GM18873 (cell line): ENCODE measurements around the gene ALKBH1.
"Not testable (repeated sequence)": the region's sequence is repeated elsewhere in the genome, so short reads cannot be mapped to it uniquely, and the experiment has no call there.

Experiments
- ATAC-seq: cut with Tn5 transposase; IDR thresholded peaks from one replicate; pipeline ENCODE4 v1.9.1; 2021; ENCODE audit warnings: mild to moderate bottlenecking, moderate library complexity, moderate number of reproducible peaks; ENCODE audit not compliant: unreplicated experiment, low FRiP score

The ALKBH1 gene, protein sequence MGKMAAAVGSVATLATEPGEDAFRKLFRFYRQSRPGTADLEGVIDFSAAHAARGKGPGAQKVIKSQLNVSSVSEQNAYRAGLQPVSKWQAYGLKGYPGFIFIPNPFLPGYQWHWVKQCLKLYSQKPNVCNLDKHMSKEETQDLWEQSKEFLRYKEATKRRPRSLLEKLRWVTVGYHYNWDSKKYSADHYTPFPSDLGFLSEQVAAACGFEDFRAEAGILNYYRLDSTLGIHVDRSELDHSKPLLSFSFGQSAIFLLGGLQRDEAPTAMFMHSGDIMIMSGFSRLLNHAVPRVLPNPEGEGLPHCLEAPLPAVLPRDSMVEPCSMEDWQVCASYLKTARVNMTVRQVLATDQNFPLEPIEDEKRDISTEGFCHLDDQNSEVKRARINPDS

DNA sequence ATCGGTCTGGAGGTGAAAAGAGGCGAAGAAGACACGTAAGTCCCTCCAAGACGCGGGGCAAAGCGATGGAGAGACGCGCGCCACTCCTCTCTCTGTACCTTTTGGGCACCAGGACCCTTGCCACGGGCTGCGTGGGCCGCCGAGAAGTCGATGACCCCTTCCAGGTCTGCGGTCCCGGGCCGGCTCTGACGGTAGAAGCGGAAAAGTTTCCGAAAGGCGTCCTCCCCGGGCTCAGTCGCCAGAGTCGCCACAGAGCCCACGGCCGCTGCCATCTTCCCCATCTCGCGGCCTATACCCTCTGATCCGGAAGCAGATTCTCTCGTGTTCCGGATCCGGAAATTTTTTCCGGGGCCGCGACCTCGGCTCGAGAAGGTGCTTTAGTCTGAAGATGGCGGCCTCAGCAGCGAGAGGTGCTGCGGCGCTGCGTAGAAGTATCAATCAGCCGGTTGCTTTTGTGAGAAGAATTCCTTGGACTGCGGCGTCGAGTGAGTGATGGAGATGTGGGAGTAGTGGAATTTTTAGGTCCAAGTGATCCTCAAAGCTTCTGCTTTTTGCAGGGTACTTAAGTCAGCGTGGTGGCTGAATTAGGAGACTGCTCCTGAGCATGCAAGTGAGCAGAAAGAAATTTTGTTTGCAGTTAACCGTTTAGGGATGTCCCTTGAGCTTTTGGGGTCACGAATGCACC, at the start of gene ALKBH1, which contains the start of gene SLIRP:
Gene ALKBH1 (minus strand): TSS at position 300 of the 685 bp plus-strand sequence. CDS start 19 bp downstream, at position 281.
Gene SLIRP (plus strand): TSS at position 380 of the 685 bp plus-strand sequence. CDS start 9 bp downstream, at position 389.
- peak; percentile 94 for ATAC-seq

DNA sequence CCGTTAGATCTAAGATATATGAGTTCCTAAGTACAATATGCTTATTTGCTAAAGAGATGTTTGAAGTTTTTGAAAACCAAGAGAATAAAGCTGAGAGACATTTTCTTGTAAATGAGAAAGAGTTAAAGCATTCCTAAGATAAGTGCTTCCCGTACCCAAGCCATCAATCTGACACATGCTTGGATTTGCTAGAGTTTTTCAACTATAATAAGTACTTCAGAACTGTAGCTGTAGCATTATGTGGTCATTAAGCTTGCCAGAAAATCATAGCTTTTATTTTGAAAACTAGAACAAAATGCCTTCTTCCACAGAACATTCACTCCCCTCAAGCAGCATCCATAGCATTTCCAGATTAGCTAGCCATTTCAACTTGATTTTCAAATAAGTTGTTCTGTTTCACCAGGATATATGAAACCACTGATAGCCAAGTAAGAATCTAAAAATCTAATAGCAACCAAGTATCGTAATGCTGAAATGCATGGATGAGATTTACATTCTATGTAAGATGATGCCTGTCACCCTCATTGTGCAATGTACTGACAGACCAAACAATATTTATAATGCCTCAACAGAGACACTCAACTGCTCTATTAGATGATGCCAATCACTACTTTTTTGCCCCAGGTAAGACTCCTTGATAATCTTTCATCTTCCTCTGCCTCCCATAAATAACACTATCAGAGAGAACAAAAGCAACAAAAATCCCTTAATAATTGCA, 45.1 kb upstream of the ALKBH1 start:
- no peak for ATAC-seq

DNA sequence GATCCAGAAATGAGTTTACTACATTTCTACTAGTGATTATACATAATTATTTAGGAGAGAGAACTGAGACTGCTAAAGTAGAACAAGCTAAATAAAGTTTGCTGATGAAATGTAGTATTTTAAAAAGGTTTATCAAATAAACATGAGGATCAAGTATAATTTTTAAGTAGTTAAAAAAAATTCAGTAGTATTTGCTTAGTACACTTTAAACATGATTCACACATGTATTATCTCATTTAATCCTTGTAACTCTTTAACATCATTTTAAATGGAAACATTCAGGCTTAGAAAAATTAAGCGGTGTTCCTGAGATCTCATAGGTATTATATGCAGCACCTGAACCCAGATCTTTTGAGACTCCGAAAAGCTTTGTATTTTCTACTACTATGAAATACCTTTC, 44.4 kb upstream of the ALKBH1 start:
- no peak for ATAC-seq

DNA sequence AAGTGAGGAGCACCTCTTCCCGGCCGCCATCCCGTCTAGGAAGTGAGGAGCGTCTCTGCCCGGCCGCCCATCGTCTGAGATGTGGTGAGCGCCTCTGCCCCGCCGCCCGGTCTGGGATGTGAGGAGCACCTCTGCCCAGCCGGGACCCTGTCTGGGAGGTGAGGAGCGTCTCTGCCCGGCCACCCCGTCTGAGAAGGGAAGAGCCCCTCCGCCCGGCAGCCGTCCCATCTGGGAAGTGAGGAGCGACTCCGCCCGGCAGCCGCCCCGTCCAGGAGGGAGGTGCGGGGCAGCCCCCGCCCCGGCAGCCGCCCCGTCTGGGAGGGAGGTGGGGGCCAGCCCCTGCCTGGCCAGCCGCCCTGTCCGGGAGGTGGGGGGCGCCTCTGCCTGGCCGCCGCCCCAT, 39.6 kb upstream of the ALKBH1 start:
- not testable (repeated sequence) for ATAC-seq

DNA sequence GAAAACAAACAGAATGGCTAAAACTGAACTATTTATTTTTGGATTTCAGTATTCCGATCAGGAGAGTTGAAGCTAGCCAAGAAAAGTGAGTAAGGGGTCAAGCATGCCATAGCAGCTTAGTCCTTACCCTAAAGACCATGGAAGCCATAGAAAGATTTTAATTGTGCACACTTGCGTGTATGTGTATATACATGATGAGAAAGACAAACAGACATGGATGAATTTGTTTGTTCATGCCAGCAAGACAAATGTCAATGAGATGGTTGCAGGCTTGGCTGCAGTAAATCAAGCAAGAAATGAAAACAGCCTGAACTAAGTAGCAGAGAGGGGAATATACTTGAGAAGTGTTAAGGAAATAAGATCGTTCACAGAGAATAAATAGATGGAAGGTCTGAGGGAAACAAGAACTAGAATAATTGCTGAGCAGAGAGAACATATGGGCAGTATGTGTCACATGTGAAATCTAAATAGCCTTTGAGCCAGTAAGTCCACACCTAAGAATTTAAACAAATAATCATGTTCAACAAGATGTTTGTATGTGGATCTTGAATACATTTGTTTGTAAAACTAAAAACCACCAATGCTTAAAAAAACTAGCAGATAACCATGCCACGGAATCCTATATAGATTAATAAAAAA, 38.4 kb upstream of the ALKBH1 start:
- no peak for ATAC-seq

DNA sequence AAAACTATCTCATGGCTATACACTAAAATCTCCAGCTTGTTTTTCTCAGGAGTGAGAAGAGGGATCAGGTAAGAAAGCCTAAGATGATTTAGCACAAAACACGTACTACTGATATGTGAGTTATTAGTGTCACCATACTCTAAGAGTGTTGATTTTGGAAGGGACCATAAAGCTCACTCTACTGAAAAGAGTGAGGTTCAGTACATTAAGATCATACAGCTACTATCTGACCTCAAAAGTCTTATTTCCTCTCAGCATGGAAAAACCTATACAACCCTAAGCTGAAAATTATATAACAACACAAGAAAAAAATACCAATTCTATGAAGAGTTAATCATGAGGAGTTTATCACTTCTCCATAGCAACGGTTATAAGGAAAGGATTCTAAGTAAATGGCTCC, 33.6 kb upstream of the ALKBH1 start:
- ATAC-seq: no peak

DNA sequence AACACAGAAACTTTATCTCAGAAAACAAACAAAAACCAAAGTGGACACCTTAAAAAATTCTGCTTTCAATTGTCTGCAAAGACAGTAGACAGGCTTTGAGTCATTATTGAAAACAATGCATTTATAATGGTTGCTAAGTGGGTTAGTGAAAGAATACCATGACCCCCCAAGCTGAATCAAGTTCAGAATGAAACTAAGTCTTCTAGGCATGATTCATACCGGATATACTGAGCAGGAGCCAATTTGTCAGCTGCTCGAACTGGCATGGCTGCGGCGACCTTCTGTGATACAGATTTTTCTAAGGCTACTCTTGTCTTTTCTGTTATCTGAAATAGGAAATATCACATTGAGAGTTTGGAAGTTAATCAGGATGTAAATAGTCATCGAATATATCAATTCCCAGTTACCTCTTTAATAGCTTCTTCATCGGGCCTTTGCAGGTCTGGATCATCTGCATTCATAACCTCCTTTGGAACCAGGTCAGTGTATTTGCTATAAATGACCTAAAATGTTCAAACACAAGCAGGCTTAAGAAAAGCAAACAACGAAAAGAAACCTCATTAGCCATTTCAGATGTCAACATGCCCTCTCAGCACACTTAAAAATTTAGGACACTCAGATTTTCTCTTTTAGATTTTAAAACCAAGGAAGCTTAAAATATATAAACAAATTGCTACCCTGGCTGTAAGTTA, 30.9 kb upstream of the ALKBH1 start:
- no peak for ATAC-seq

DNA sequence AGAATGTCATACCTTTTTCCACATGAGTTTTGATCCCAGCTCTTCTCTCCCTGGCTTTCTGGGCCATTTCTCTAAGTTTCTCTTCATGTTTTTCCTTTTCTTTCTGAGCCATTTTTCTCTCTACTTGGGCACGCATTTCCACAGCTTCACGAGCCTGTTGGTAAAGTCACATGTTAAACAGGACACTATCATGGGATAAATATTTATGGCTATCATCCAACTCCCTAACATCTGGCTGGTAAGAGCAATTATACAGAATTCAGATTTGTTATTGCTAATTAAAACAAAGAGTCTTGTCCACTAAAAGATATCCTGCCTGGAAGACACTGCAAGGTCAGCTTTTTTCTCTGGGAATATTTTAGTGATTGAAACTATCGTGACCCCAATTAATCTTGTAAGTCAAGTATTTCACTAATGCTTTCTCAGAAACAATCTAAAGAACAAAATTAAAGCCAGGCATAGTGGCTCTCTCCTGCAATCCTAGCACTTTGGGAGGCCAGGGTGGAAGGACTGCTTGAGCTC, 23.2 kb upstream of the ALKBH1 start:
- ATAC-seq: no peak

DNA sequence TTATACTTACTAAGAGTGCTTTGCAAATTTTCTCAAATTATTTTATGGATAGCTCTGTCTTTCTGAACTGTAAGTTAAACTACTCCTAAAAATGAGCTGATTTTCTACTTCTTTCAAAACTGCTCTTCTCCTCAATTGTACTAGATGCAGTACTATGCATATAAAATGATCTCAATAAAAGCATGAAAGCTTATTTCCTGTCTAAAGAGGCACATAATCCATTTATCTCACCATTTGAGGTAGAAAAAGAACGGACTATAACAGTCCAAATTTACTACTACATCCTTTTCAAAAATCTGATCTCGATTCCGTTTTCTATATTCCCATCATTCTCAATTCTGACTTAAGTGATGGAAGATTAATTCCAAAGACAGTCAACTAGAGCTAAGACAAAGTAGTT, 14.5 kb upstream of the ALKBH1 start:
- ATAC-seq: no peak

DNA sequence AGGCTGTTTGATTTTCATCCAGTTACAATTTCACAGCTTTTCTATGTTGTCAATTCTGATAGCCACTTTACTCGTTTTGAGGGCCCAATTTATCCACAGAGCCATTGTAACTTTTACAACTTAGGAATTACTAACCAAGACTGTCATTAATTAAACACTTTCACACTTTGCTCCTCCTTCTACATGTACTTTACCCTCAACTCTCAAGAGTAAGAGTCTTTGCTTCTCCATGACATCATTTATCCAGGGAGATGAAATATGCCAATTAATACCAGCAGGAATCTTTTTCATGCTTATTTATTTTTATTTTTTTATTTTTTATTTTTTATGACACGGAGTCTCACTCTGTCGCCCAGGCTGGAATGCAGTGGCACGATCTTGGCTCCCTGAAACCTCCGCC, 13.6 kb upstream of the ALKBH1 start:
- ATAC-seq: no peak

DNA sequence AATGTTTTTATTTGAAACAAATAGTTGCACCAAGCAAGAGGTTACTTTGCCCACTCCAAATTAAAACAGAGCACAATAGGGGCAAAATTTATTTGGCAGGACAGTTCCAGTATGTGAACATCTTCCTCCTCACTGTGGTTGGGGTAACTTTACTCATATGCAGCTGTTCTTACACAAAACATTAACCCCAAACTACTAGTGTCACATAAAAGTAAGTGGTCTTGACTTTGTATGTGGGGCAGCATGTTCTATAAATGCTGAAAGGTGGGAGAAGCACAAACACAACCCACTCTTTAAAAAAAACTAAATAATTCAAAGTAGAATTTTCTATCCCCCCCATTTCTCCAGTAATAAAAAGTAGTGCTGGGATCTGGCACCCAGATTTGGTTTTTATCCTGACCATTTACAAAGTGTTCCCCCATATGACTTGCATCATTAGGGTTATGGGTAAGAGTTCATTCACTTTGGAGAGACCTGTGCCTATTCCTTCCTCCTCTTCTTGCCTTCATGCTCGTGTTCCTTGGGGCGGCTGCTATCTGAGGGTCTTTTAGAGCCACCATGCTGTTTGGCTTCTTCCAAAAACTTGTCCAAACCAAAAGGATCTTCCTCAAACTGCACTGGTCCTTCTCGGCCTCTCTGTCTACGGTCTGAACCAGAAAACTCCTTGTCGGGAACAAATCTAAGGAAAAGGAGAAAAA, 9.9 kb upstream of the ALKBH1 start:
- ATAC-seq: no peak

DNA sequence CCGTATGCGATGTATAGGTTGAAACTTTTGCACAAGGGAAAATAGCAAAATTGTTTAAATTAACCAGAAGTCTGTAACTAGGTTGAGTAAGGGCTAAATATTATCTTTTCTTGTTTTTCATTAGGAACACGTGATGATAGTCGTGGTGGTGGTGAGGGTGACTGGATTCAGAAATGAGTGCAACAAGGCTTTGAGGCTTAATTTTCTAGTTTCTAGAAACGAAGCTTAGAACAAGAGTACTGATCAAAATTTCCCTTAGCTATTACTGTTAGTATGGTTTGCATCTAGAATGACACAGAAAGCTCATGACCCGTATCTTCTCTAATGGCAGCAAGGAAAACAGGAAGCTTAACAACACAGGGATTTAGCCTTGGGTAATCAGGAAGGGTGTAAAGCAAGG, 7.1 kb upstream of the ALKBH1 start:
- ATAC-seq: no peak

DNA sequence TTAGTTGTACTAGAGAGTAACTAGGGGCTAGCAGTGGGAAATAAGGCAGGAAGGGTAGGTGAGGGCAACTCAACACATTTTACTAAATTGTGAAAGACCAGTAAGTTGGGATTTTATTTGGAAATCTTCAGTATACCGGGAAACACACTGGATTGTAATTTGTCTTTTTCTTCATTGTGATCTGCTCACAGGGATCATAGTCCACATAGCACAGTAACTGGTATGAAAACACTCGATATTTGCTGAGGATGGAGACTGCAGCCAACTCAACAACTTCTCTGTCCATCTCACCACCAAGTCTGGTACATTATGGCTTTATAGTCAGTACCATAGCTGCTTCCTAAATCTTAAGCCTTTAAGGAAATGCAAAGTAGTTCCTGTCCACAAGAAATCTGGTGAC, 2.5 kb upstream of the ALKBH1 start:
- ATAC-seq: no peak

DNA sequence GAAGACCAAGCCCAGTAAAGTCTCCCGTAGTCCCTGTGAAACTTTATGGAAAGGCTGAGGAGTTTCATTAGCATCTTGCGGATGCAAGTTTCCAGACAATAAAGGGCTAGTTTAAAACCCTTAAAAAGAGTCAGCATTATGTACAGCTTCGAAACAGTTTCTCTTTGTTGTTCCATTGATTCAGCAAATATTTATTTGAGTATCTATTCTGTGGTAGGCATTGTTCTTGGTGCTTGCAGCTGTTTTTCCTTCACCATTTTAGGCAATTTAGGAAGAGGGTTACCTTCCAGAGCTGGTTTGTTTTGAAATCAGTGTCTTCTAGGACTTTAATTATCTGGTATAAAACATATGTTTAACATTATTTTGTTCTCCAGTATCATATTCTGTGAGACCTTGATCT, 1.6 kb upstream of the ALKBH1 start:
- ATAC-seq: no peak

DNA sequence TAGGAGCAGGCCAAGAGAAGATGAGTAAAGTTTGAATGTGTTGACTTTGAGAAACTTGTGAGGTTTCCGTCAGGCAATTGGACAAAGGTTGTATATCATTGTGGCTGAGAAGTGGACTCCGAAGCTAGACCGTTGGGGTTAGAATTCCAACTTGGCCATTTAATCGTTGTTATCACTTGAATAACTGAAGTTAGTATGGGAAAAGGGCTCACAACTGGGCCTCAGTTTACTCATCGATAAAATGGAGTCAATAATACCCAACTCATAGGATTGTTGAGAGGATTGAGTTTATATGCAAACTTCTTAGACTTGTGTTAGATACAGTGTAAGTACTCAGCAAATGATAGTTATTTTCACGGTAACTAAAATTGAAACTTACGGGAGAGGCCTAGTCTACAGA, 926 bp upstream of the ALKBH1 start:
- ATAC-seq: no peak

DNA sequence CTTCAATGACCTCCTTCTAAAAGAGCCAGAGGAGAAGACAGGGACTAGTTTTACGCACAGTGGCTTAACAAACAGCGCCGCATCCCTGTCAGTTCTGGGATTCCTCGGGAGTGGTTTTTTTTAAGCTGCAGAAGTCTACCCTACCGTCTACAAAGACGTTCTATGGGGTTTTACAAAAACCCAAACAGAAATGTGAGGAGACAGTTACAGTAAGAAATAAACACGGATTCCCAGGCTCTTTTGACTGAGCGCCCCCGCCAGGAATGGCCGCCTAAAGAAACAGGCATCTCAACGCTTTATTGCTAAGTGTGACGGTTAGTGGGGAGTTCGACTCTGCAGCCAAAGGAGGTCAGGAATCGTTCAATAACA, 484 bp downstream of the ALKBH1 start:
- peak; percentile 15 for ATAC-seq

DNA sequence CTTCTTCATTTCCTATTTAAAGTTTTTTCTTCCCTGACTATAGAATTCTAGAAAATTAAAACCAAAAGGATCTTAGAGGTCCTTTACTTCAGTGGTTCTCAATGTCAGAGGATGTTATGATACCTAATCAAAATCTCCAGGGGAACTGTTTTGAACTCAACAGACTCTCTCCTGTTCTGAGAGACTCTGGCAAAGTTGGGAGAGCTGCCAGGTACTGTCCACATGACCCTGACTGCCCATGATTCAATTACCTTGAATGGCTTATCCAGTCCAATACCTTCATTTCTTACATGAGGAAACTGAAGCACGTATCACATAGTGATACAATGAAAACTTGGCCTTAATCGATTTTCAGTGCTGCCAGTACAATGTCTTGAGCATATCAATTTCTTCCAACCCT, 16.6 kb downstream of the ALKBH1 start:
- no peak for ATAC-seq

DNA sequence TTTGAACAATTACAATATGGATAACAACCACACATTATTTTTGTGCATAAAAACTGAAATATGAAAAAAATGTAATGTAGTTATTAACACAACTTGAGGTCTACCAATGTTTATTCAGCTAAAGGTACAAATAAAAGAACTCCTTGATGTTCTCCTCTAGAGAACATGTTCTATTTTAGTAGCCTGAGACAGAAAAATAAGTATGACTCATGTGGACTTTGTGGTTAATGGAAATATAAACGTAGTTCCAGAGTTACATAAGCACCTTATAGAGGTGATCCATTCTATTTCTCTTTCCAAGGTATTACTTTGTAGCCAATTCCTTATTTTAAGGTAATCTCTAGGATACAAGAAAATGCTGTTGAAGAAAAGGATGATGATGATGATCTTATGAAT, 25.7 kb downstream of the ALKBH1 start:
- no peak for ATAC-seq
